ENCODE data around the gene SPEG. TPM values are rescaled to one million over a fixed set of nuclear protein-coding genes. Genes with fewer than 3 reads are reported as not detected.

The SPEG gene
- total and polyA plus RNA-seq, 2 of the 8 experiments (the other 6 are each of a cell fraction or from before 2014, with no cell fraction given) = 19.9 to 32.0 TPM

DNA sequence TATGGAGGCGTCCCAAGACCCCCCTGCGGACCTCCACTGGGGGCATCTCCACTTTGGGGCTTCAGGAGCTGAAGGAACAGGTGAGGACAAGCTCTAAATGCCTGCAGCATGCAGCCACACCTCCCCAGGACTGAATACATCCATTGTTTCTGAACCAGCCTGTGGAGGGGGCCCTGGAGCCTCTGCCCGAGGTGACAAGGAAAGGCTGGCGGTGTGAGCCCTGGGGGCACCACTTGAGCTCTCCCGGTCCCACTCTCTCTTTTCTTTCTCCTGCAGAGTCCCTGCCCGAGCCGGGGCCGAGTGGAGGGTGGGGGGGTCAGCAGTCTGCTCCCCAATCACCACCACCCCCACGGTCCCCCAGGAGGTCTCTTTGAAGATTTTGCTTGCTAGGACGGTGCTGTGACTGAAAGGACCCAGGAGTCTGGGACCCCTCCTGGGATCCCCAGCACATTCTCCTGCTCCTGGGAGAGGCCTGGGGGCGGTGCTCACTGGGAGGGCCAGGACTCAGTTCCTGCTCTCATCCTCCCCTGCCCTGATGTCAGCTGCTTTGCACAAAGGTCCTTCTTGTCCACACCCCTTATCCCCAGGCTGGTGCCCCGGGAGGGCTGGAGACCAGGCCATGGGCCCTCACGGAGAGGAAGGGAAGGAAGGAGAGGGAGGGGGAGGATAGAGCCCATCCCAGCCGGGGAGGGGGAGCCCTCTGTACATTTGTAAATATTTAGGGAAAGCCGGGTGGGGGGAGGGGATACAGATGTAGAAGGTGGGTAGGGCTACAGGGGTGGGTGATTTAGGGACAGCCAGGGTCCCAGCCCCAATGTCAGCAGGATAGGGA, 103.2 kb downstream of the SPEG start (continued):
- TF ChIP-seq TBP (IDR thresholded peaks at IDR 0.05; ENCODE audit: low read depth, low read length) (no peak), RBBP5 (IDR thresholded peaks at IDR 0.05; ENCODE audit: borderline replicate concordance, low read depth, low read length) (no peak), HDAC2 (IDR thresholded peaks at IDR 0.05; ENCODE audit: borderline replicate concordance in 1 of 2, low read depth in 2 of 2, low read length in 2 of 2) (no peak)
